HFFc6 (cell line): Measurements from ENCODE around the gene DLK1. TPM values are rescaled to one million over a fixed set of nuclear protein-coding genes. Genes with fewer than 3 reads are reported as not detected.

Experiments
- DNase-seq: peaks from one replicate; pipeline ENCODE4 v3.0.0-alpha.2; 2018
- H3K27ac Mint-ChIP-seq: 2 replicates; pipeline ENCODE4 v1.8.0; 2020; ENCODE audit warnings: mild to moderate bottlenecking, mixed read lengths
- H3K27me3 Mint-ChIP-seq: 2 replicates; pipeline ENCODE4 v1.8.0; 2021; ENCODE audit warnings: mild to moderate bottlenecking, moderate library complexity, mixed read lengths; ENCODE audit not compliant: insufficient read depth
- H3K36me3 Mint-ChIP-seq: 2 replicates; pipeline ENCODE4 v1.8.0; 2021; ENCODE audit warnings: low read depth, mixed read lengths
- H3K4me1 Mint-ChIP-seq: 2 replicates; pipeline ENCODE4 v1.8.0; 2020; ENCODE audit warnings: low read depth, mixed read lengths
- H3K4me3 Mint-ChIP-seq: 2 replicates; pipeline ENCODE4 v1.8.0; 2020; ENCODE audit warnings: mild to moderate bottlenecking, moderate library complexity, mixed read lengths
- H3K9me3 Mint-ChIP-seq: 2 replicates; pipeline ENCODE4 v1.8.0; 2020; ENCODE audit warnings: mild to moderate bottlenecking, mixed read lengths
- total RNA-seq, 6 experiments: library from RNA; stranded (reverse); fragmentation: NEBNext Ultra II Directional; extraction: Animal tissue kit (Norgen Biotek cat#: 25700); gene quantifications; 2 replicates in 1 of 6; 3 replicates in 5 of 6; pipeline ENCODE4 v1.2.3, GENCODE V29; 2021
- TF ChIP-seq, protein P1 (sequence below): fragments of 200-600 bp; sonication (generic); IDR thresholded peaks from 2 replicates; pipeline ENCODE4 v1.5.0; 2021; ENCODE audit warnings: antibody characterized with exemption, mild to moderate bottlenecking

DLK1 gene
- total RNA-seq, 6 experiments from 2014 or later: not detected

DNA sequence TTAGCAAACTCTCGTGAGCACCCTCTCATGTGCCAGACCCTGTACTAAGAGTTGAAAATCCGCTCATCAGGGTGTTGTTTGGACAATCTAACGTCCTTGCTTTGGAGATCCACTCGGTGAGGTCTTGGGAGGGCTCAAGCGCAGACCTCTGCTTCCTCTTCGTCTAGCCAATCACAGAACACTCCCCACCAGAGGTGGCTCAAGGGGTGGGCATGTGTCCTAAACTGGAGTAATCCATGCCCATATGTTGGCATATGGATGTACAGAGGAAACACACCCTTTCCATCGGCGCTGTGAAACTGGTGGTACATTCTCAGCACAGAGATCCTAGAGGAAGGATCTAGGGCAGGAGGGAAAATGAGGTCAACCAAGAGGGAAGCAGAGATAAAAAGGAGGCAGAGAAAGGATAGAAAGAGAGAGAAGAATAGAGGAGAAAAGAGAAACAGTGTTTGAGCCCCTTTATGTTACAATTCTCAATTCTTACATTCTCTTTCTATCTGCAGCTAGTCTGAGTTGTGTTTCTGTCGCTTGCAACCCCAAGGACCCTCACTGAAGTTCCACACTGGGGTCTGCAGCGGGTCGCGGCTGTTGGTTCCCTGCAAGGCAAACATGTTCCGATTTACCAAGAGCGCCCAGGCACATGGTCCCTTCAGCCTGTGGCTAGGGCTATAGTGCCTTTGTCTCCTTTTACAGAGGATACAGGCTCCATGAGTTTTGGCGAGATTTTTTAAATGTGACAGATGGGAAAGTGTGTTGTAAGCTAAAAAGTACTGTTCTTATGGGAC, 40.5 kb downstream of the DLK1 start:
- DNase-seq: no peak
- Mint-ChIP-seq H3K9me3 (peaks cover 17% of the 10 kb centered on the region), H3K27me3 (peaks cover 39% of the 10 kb centered on the region), H3K27ac (no peak overlapping the region), H3K4me1 (peaks cover 7% of the 10 kb centered on the region), H3K36me3 (no peaks in the 10 kb centered on the region; the same call in 1 of the 2 replicates), H3K4me3 (no peak overlapping the region)
- TF ChIP-seq, protein P1, sequence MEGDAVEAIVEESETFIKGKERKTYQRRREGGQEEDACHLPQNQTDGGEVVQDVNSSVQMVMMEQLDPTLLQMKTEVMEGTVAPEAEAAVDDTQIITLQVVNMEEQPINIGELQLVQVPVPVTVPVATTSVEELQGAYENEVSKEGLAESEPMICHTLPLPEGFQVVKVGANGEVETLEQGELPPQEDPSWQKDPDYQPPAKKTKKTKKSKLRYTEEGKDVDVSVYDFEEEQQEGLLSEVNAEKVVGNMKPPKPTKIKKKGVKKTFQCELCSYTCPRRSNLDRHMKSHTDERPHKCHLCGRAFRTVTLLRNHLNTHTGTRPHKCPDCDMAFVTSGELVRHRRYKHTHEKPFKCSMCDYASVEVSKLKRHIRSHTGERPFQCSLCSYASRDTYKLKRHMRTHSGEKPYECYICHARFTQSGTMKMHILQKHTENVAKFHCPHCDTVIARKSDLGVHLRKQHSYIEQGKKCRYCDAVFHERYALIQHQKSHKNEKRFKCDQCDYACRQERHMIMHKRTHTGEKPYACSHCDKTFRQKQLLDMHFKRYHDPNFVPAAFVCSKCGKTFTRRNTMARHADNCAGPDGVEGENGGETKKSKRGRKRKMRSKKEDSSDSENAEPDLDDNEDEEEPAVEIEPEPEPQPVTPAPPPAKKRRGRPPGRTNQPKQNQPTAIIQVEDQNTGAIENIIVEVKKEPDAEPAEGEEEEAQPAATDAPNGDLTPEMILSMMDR: no peak

DNA sequence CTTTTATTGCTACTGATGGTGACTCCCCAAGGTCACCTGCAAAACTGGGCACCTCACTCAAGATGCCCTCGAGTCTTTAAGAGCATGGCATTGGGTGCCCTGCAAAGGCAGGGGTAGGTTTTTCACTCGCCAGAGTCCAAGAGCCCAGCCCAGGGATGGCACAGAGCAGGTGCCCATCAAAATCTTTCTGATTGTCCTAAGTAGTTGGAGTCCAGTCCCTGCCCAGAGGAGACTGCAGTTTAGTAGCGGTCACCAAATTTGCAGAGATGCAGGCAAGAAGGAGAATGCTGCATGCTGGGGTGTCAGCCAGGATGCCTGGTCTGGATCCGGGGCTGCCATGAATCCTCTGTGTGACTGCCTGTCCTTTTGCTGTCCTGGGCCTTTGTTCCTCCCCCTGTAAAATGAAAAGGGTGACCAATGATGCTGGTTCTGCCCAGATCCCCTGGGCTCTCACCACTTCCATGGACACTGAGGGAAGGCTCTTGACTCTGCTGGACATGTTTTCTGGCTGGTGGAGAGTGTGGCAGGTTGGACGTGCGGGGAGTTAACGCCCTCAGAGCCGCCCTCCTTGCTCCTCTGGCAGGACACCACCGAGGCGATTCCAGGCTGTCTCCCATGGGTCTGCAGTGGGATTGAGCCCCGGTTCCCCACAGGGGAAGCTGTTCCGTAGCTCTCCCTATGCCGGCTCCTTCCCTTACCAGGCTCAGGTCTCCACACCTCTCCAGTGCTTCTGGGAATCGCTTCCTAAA, 41.3 kb downstream of the DLK1 start:
- Mint-ChIP-seq H3K9me3 (peaks cover 17% of the 10 kb centered on the region), H3K4me3 (no peak overlapping the region), H3K4me1 (no peaks in the 10 kb centered on the region), H3K27me3 (peaks cover 43% of the 10 kb centered on the region), H3K27ac (no peak overlapping the region), H3K36me3 (no peaks in the 10 kb centered on the region; the same call in 1 of the 2 replicates)
- TF ChIP-seq, protein P1: no peak
- DNase-seq: no peak

DNA sequence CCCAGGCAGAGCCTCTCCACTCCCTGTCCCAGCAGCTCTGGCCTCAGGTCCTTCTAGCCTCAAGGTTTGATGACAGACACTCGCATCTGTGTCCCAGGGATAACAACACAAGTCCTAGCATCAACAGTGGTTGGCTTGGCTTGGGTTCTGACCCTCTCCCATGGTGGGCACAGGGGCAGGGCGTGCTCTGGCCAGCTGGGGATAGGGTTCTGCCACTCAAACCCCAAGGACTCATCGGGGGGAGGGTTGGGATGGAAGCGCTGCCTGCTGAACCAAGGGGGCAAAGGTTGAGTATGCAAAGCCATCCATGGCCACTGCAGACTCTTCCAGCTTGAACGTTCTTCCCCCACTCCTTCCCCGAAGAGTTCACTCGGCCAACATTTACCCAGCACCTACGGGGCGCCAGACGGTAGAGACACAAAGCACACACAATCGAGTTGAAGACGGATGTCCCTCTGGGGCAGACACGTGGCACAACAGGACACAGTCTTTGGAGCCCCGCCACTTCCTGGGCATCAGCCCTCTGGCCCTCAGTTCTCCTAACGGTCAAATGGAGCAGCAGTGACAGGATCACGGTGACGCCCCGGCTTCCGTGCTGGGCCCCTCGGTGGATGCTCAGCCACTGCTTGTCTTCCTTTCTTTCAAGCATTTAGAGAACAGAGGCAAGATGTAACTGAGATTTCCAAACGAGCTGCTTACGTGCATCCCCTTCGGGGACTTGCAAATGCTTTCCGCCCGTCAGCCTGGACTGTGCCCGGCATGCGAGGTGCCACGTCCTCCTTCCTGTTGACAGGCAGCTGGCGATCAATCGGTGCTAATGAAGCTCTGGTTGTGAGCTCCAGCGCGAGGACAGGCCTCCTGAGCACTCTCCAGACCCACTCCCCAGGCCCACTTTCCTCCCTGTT, 42.6 kb downstream of the DLK1 start:
- Mint-ChIP-seq H3K27me3 (peaks cover 46% of the 10 kb centered on the region), H3K36me3 (no peaks in the 10 kb centered on the region; the same call in 1 of the 2 replicates), H3K4me1 (no peaks in the 10 kb centered on the region), H3K27ac (no peak overlapping the region), H3K4me3 (no peak overlapping the region), H3K9me3 (peaks cover 17% of the 10 kb centered on the region)
- DNase-seq: no peak
- TF ChIP-seq, protein P1: no peak

DNA sequence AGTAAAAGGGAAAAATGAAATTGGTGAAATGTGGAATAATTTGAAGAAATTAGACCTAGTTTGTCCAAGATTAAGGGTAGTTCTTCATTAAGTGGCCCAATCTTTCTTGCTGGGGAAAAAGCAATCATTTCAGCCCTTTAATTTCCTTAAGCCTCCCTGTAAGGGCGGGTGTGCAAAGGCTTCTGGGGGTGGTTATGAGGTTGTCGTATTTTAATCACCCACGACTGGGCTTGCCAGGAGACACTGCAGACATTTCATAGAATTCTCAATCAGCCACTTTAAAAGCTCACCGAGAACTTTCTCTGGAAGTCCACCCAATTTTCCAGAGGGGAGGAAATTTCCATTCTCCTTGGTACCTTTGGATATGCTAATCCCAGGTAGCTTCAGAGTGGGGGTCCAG, 43.4 kb downstream of the DLK1 start:
- Mint-ChIP-seq H3K4me3 (no peak overlapping the region), H3K9me3 (peaks cover 17% of the 10 kb centered on the region), H3K4me1 (no peaks in the 10 kb centered on the region), H3K27ac (no peak overlapping the region), H3K36me3 (no peaks in the 10 kb centered on the region; the same call in 1 of the 2 replicates), H3K27me3 (peaks cover 44% of the 10 kb centered on the region)
- TF ChIP-seq, protein P1: no peak
- DNase-seq: no peak

DNA sequence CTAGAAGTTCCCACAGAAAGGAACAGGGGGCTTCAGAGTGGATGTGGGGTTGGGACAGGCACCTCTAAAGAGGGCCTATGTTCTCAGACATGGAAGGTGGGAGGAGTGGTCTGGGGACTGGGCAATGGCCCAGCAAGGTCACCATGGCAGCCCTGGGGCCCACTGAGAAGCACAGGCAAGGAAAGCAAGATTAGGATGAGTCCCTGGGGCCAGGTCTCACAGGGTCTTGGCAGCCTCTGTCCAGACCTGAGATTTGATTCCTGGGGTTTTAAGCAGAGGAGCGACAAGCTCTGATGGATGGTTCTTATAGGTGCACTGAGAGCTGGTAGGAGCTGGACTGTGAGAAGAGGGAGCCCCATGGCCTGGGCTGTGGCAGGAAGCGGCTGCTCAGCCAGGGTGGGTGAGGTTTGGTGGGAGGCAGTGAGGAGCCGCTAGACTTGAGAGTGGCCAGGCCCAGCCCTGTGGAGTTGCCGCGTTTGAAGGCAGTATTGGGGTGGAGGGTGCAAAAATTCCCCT, 44.0 kb downstream of the DLK1 start:
- no peak for DNase-seq
- TF ChIP-seq, protein P1: no peak
- Mint-ChIP-seq H3K4me3 (no peak overlapping the region), H3K36me3 (no peaks in the 10 kb centered on the region; the same call in 1 of the 2 replicates), H3K4me1 (no peaks in the 10 kb centered on the region), H3K27me3 (peaks cover 42% of the 10 kb centered on the region), H3K27ac (no peak overlapping the region), H3K9me3 (peaks cover 16% of the 10 kb centered on the region)
